ENCODE results near the gene COASY. TPM values are rescaled to one million over a fixed set of nuclear protein-coding genes. Genes with fewer than 3 reads are reported as not detected.
A peak's percentile ranks its signal among the peaks of the same experiment; 100 is the strongest.

COASY gene
- total and polyA plus RNA-seq, 4 donors: 18.2 to 78.1 (median 51.7) TPM

DNA sequence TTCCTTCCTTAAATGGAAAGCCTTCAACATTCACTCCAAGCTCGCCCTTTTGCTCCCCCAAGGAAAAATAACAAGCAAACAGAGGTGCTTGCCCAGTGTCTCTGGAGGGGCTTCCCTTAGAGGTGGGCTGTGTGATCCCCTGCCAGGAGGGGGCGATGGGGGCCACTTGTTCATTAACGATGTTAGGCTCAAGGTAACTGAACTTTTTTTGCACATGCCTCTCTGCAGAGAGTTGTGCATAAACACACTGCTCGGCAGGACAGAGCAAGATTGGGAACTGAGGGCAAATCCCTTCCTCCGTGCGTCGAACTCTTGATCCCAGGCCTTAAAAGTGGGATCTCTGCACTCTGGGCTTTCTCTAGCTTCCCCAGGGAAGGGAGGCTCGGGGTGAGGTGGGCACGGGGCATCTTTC, 41.4 kb upstream of the COASY start:
- H3K9ac ChIP-seq (ENCODE audit: low read depth in 1 of 2, low read length in 2 of 2): peak overlapping the region in 1 of 2 donors; percentile 24
- no peaks in the 10 kb centered on the region for H3K9me3 ChIP-seq (ENCODE audit: control insufficient read depth in 4 of 4, low read length in 3 of 4)
- H3K27ac ChIP-seq (ENCODE audit: low read depth in 1 of 2, low read length in 2 of 2): peak overlapping the region; percentile 79 to 90
- TF ChIP-seq, protein P1, sequence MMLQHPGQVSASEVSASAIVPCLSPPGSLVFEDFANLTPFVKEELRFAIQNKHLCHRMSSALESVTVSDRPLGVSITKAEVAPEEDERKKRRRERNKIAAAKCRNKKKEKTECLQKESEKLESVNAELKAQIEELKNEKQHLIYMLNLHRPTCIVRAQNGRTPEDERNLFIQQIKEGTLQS (IDR thresholded peaks at IDR 0.05): no peak
- TF ChIP-seq HNF4G (IDR thresholded peaks at IDR 0.05) (no peak), FOXA2 (IDR thresholded peaks at IDR 0.05) (no peak), SP1 (IDR thresholded peaks at IDR 0.05) (no peak), CTCF (IDR thresholded peaks at IDR 0.05; ENCODE audit: low read depth, low read length, missing input control) (no peak), JUND (IDR thresholded peaks at IDR 0.05) (no peak), EGR1 (IDR thresholded peaks at IDR 0.05; ENCODE audit: low read depth in 2 of 2) (no peak), NR2F2 (IDR thresholded peaks at IDR 0.05) (no peak), YY1 (IDR thresholded peaks at IDR 0.05) (no peak), MAX (IDR thresholded peaks at IDR 0.05) (no peak), RAD21 (IDR thresholded peaks at IDR 0.05) (no peak), RXRA (IDR thresholded peaks at IDR 0.05) (no peak), GABPA (IDR thresholded peaks at IDR 0.05 in 1 of 2, conservative IDR thresholded peaks at IDR 0.05 in 1 of 2) (no peak), TAF1 (conservative IDR thresholded peaks at IDR 0.05) (no peak), HNF4A (conservative IDR thresholded peaks at IDR 0.05) (no peak), FOXA1 (IDR thresholded peaks at IDR 0.05) (no peak)
- TF ChIP-seq, protein P2, sequence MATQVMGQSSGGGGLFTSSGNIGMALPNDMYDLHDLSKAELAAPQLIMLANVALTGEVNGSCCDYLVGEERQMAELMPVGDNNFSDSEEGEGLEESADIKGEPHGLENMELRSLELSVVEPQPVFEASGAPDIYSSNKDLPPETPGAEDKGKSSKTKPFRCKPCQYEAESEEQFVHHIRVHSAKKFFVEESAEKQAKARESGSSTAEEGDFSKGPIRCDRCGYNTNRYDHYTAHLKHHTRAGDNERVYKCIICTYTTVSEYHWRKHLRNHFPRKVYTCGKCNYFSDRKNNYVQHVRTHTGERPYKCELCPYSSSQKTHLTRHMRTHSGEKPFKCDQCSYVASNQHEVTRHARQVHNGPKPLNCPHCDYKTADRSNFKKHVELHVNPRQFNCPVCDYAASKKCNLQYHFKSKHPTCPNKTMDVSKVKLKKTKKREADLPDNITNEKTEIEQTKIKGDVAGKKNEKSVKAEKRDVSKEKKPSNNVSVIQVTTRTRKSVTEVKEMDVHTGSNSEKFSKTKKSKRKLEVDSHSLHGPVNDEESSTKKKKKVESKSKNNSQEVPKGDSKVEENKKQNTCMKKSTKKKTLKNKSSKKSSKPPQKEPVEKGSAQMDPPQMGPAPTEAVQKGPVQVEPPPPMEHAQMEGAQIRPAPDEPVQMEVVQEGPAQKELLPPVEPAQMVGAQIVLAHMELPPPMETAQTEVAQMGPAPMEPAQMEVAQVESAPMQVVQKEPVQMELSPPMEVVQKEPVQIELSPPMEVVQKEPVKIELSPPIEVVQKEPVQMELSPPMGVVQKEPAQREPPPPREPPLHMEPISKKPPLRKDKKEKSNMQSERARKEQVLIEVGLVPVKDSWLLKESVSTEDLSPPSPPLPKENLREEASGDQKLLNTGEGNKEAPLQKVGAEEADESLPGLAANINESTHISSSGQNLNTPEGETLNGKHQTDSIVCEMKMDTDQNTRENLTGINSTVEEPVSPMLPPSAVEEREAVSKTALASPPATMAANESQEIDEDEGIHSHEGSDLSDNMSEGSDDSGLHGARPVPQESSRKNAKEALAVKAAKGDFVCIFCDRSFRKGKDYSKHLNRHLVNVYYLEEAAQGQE (IDR thresholded peaks at IDR 0.05): no peak
- TF ChIP-seq, protein P3, sequence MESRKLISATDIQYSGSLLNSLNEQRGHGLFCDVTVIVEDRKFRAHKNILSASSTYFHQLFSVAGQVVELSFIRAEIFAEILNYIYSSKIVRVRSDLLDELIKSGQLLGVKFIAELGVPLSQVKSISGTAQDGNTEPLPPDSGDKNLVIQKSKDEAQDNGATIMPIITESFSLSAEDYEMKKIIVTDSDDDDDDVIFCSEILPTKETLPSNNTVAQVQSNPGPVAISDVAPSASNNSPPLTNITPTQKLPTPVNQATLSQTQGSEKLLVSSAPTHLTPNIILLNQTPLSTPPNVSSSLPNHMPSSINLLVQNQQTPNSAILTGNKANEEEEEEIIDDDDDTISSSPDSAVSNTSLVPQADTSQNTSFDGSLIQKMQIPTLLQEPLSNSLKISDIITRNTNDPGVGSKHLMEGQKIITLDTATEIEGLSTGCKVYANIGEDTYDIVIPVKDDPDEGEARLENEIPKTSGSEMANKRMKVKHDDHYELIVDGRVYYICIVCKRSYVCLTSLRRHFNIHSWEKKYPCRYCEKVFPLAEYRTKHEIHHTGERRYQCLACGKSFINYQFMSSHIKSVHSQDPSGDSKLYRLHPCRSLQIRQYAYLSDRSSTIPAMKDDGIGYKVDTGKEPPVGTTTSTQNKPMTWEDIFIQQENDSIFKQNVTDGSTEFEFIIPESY (IDR thresholded peaks at IDR 0.05): no peak
- H3K27me3 ChIP-seq (ENCODE audit: control insufficient read depth in 4 of 4, insufficient read depth in 4 of 4, low read length in 3 of 4): no peaks in the 10 kb centered on the region
- 65% methylated on average over 9 of the region's 9 CpGs for WGBS
- no peak overlapping the region for H3K4me3 ChIP-seq (ENCODE audit: low read depth in 1 of 3, low read length in 3 of 3)
- DNase-seq (ENCODE audit: low spot score): no peak
- H3K4me1 ChIP-seq (ENCODE audit: control insufficient read depth in 4 of 4, insufficient read depth in 4 of 4, low read length in 3 of 4): peaks cover 4 to 44% (median 25%) of the 10 kb centered on the region in 4 donors
- peaks cover 0 to 3% (median under 1%) of the 10 kb centered on the region in 4 donors for H3K36me3 ChIP-seq (ENCODE audit: control insufficient read depth in 4 of 4, insufficient read depth in 3 of 4, low read depth in 1 of 4, low read length in 3 of 4)
